ENCODE results near the gene PTCD2. TPM values are rescaled to one million over a fixed set of nuclear protein-coding genes. Genes with fewer than 3 reads are reported as not detected.

The PTCD2 gene
- total RNA-seq, 4 donors from 2014 or later = 2.7 to 7.2 (median 5.4) TPM

DNA sequence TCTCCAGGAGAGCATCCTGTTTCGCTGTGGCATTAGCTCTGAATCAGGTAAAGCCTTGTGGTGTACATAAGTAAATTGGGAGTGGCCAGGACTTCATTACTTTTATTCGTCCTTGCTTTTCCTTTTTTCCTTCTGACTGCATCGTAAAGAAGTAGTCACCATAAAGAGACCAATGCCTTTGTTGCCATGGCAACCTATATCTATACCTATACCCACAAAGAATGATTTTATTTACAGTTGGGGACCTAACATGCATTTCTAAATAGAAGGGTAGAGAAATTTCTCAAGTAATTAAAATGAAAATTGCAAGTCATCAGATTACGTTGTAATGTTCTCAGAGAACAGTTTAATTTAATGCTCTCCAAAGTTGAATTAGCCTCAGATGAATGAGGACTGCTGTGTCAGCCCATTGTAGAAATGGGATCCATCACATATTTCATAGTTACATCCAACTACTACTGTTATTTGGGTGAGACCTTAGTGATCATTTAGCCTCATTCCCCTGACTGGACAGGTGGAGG is 18.6 kb downstream of the PTCD2 start:
- WGBS, 2 donors (ENCODE audit: low coverage in 1 of 2) = 86 to 95% methylated on average over 4 of the region's 4 CpGs

DNA sequence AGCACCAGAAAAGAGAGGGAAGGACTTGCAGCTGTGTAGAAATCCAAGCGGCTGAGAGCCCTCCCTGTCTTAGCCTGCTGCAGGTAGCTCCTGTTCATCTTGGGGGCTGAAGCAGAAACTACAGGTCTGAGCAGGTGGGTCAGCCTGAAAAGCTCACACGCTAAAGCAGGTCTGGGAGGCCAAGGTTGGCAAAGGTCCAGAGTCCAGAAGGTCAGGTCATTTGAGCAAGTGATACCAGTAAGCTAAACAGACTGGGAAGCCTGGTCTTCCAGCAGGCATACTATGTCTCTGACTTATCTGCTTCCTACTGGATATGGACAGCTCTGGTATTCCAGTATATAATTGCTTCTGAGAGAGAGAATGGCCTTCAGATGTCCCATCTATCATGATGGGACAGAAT is 26.2 kb downstream of the PTCD2 start:
- WGBS, 2 donors (ENCODE audit: low coverage in 1 of 2) = 90% methylated on average over 2 of the region's 2 CpGs
- Histone ChIP-seq H3K9me3 (no peaks in the 10 kb centered on the region), H3K4me1 (no peaks in the 10 kb centered on the region), H3K4me3 (no peak overlapping the region), H3K27ac (no peak overlapping the region), H3K36me3 (peaks cover 0 to 61% of the 10 kb centered on the region in 2 donors), H3K27me3 (no peaks in the 10 kb centered on the region)
- TF ChIP-seq POLR2AphosphoS5 (IDR thresholded peaks at IDR 0.05) (no peak), POLR2A (IDR thresholded peaks at IDR 0.05) (no peak), EP300 (IDR thresholded peaks at IDR 0.05) (no peak)
- TF ChIP-seq, protein P1, sequence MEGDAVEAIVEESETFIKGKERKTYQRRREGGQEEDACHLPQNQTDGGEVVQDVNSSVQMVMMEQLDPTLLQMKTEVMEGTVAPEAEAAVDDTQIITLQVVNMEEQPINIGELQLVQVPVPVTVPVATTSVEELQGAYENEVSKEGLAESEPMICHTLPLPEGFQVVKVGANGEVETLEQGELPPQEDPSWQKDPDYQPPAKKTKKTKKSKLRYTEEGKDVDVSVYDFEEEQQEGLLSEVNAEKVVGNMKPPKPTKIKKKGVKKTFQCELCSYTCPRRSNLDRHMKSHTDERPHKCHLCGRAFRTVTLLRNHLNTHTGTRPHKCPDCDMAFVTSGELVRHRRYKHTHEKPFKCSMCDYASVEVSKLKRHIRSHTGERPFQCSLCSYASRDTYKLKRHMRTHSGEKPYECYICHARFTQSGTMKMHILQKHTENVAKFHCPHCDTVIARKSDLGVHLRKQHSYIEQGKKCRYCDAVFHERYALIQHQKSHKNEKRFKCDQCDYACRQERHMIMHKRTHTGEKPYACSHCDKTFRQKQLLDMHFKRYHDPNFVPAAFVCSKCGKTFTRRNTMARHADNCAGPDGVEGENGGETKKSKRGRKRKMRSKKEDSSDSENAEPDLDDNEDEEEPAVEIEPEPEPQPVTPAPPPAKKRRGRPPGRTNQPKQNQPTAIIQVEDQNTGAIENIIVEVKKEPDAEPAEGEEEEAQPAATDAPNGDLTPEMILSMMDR (IDR thresholded peaks at IDR 0.05) = no peak
- no peak for ATAC-seq

More for the DNA sequence above, 18.6 kb downstream of the PTCD2 start:
- H3K9me3 ChIP-seq = no peaks in the 10 kb centered on the region
- TF ChIP-seq, protein P1 (IDR thresholded peaks at IDR 0.05) = no peak
- TF ChIP-seq POLR2AphosphoS5 (IDR thresholded peaks at IDR 0.05) (no peak), EP300 (IDR thresholded peaks at IDR 0.05) (no peak), POLR2A (IDR thresholded peaks at IDR 0.05) (no peak)
- no peak overlapping the region for H3K27ac ChIP-seq
- no peak overlapping the region for H3K4me3 ChIP-seq
- ATAC-seq = no peak
- H3K27me3 ChIP-seq = no peaks in the 10 kb centered on the region
- peaks cover 0 to 79% of the 10 kb centered on the region in 2 donors for H3K36me3 ChIP-seq
- H3K4me1 ChIP-seq = no peaks in the 10 kb centered on the region

DNA sequence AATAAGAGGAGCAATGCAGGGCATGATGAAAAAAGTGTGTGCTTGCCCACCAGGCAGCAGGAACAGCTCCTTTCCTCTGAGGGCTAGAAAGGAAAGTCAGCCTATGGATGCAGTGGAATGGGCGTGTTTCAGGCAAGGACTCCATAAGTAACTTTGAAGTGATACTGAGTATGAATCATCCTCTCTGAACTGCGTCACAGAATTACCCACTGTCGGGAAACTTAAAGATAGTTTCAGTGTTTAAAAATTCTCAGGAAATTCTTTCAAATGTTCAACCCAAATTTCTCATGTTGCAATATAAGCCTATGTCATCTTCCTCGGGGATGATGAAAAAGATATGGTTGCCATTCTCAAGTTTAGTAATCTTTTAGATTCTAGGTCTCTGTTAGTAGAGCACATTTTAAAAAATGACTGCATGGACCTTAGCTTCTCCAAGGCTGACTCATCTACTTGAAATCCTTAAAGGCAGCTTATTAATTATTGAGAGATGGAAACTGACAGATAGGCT is 27.7 kb downstream of the PTCD2 start:
- ATAC-seq = peak; percentile 53
- Histone ChIP-seq H3K9me3 (no peaks in the 10 kb centered on the region), H3K4me3 (no peak overlapping the region), H3K36me3 (peaks cover 0 to 47% of the 10 kb centered on the region in 2 donors), H3K27me3 (no peaks in the 10 kb centered on the region), H3K27ac (no peak overlapping the region), H3K4me1 (no peaks in the 10 kb centered on the region)
- WGBS, 2 donors (ENCODE audit: low coverage in 1 of 2) = 80 to 93% methylated on average over 3 to 4 of the region's 4 CpGs
- no peak for TF ChIP-seq EP300 (IDR thresholded peaks at IDR 0.05)
- TF ChIP-seq, protein P1 (IDR thresholded peaks at IDR 0.05) = no peak
- no peak for TF ChIP-seq POLR2AphosphoS5 (IDR thresholded peaks at IDR 0.05)
- no peak for TF ChIP-seq POLR2A (IDR thresholded peaks at IDR 0.05)

DNA sequence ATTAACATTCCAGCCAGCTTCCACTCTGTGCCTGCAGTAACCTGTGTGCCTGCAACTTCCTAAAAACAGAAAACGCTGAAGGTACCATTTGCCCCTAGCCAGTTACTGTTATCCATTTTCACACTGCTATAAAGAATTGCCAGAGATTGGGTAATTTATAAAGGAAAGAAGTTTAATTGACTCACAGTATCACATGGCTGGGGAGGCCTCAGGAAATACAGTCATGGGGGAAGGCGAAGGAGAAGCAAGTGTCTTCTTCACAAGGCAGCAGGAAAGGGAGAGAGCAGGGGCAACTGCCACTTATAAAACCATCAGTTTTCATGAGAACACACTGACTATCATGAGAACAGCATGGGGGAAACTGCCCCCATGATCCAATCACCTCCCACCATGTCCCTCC is 31.2 kb downstream of the PTCD2 start:
- Histone ChIP-seq H3K4me1 (no peaks in the 10 kb centered on the region), H3K9me3 (no peaks in the 10 kb centered on the region), H3K27ac (no peak overlapping the region), H3K27me3 (no peaks in the 10 kb centered on the region), H3K4me3 (no peak overlapping the region), H3K36me3 (peaks cover 0 to 14% of the 10 kb centered on the region in 2 donors)
- ATAC-seq = no peak
- WGBS, 2 donors (ENCODE audit: low coverage in 1 of 2) = 75 to 93% methylated on average over 1 to 2 of the region's 2 CpGs
- no peak for TF ChIP-seq POLR2A (IDR thresholded peaks at IDR 0.05)
- TF ChIP-seq, protein P1 (IDR thresholded peaks at IDR 0.05) = no peak

DNA sequence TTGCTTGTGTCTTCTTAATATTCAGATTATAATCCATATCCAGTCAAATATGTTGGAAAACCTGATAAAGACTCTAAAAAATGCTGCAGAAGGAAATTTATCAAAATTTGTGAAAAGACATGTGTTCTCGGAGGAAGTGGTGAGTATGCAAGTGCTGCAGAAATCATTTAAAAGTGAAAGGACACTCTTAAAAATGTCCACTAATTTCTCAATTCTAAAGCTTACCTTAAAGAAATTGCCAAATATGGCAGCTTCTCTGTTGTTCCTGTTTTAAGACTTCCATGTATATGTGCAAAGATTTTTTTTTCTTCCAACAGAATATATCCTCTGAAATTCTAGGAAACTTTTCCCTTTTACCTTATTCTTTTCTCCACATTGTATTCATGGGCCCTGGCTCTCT is 32.4 kb downstream of the PTCD2 start:
- H3K27ac ChIP-seq = no peak overlapping the region
- H3K36me3 ChIP-seq = peaks cover 0 to 5% of the 10 kb centered on the region in 2 donors
- TF ChIP-seq POLR2A (IDR thresholded peaks at IDR 0.05) (no peak), EP300 (IDR thresholded peaks at IDR 0.05) (no peak), POLR2AphosphoS5 (IDR thresholded peaks at IDR 0.05) (no peak)
- TF ChIP-seq, protein P1 (IDR thresholded peaks at IDR 0.05) = no peak
- no peaks in the 10 kb centered on the region for H3K4me1 ChIP-seq
- no peaks in the 10 kb centered on the region for H3K27me3 ChIP-seq
- no peak overlapping the region for H3K4me3 ChIP-seq
- 77 to 83% methylated on average over 1 of the region's 1 CpG for WGBS, 2 donors (ENCODE audit: low coverage in 1 of 2)
- H3K9me3 ChIP-seq = no peaks in the 10 kb centered on the region
- no peak for ATAC-seq
